OCI-LY7 (cell line): Measurements from ENCODE around the gene CDC6.

Experiments used
- CTCF ChIP-seq: fragments of 200-600 bp; sonication (generic); conservative IDR thresholded peaks from 2 replicates; pipeline ENCODE4 v1.5.1; 2014; ENCODE audit warnings: mild to moderate bottlenecking, antibody characterized with exemption, low read length, moderate library complexity, mixed read lengths
- EZH2phosphoT487 ChIP-seq: fragments of 200-600 bp; sonication (generic); IDR thresholded peaks from 2 replicates; pipeline ENCODE4 v1.6.1; 2018; ENCODE audit warnings: low read depth, borderline replicate concordance, mild to moderate bottlenecking, mixed run types, antibody characterized with exemption, low read length, moderate library complexity, mixed read lengths

GRCh38 chr17:40310882-40311391, 23.3 kb downstream of the CDC6 start:
- no peak for TF ChIP-seq CTCF
- no peak for TF ChIP-seq EZH2phosphoT487
